GM19397 (cell line): ENCODE data around the gene VWF.
"Not testable (repeated sequence)": the region's sequence is repeated elsewhere in the genome, so short reads cannot be mapped to it uniquely, and the experiment has no call there.

Experiments
- ATAC-seq: cut with Tn5 transposase; IDR thresholded peaks from one replicate; pipeline ENCODE4 v1.9.1; 2021; ENCODE audit warnings: mild to moderate bottlenecking, moderate library complexity; ENCODE audit not compliant: unreplicated experiment

The VWF gene

DNA sequence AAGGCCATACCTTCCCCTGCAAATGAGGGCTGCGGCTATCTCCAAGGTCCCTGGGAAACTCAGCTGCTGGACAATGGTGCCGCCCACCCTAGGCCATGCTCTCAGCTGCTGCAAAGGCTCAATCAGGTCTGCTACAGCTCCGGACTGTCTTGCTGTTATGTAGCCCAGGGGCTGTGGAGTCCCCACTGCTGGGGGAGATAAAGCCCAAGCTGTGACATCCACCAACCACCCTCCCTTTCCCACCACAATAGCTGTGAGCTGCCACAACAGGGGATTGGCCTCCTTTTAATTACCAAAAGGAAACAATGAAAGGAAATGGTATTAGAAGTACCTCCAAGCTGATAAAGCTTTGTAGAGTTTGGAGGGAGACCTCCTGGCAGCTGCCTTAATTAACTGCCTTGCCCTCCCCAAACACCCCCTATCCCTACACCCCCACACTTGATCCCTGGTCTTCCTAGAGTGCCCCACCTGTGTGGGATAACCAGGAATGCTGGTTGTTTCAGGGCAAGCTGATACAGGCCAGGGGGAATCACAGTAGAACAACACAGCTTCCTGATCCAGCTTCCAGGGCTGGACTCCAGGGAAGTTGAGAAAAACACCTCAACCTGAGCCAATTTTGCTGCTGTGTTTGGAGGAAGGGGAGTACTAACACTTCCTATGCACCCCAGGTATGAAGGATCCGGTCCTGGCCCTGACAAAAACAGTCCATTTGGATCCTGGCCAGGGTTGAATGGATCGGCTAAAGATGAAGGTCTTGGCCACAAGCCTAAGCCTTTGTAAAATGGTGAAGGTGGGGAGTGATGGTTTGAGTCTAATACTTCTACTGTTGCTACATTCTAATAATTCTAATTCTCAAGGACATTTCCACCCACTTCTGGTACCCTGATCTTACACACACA lies at the start of gene VWF:
Gene VWF, minus strand, starts transcription at position 260 of the 899 bp plus-strand sequence. CDS start 1,474 bp downstream, outside the sequence.
- no peak for ATAC-seq

DNA sequence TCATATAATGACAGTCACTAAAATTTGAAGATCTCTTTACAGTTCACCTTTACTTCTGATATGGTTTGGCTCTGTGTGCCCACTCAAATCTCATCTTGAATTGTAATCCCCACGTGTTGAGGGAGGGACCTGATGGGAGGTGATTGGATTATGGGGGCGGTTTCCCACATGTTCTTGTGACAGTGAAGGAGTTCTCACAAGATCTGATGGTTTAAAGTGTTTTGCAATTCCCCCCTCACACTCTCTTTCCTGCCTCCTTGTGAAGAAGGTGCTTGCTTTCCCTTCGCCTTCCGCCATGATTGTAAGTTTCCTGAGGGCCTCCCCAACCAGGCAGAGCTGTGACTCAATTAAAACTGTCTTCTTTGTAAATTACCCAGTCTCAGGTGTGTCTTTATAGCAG lies 48.4 kb upstream of the VWF start:
- no peak for ATAC-seq

DNA sequence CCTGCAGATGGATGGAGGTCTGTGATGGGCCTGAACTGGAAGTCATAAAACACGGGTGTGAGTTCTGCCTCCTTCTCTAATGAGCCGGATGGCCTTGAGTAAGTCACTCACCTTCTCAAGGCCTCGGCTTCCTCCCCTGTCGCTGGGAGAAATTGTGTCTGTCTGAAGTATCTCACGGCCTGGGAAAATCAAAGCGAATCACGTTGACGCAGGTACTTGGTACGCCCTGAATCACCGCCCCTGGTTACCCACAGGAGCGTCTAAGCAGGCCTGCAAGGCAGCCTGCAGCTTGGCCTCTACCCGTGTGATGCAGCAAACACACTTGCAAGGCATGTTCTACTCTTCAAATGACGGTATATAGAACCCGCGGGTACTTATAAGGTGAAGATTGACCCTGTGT lies 47.6 kb upstream of the VWF start:
- no peak for ATAC-seq

DNA sequence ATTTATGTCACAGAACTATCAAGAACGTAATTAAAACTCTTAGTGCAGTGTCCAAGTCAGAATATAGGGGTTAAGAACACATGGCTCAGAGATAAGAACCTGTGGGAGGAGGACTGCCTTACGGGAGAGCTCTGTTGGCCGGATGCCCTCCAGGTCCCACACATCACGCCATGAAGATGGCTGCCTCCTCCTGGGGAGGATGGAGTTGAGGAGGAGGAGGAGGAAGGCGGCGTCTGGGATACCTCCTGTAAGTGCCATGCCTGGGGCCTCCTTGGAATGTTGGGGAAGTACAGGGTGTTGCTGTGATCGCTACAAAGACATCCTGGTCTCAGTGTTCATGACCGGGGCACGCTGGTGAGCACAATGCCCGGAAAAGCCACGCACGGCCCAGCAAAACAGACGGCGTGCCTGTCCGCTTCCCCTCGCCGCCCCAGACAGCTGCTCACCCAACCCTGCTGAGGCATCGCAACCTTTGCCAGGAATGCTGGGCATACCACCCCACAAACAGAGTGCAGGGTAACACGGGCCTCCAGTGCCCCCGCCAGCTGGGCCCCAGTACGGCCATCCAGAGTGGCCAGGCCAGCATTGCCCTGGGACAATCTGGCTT lies 47.0 kb upstream of the VWF start:
- ATAC-seq = no peak

DNA sequence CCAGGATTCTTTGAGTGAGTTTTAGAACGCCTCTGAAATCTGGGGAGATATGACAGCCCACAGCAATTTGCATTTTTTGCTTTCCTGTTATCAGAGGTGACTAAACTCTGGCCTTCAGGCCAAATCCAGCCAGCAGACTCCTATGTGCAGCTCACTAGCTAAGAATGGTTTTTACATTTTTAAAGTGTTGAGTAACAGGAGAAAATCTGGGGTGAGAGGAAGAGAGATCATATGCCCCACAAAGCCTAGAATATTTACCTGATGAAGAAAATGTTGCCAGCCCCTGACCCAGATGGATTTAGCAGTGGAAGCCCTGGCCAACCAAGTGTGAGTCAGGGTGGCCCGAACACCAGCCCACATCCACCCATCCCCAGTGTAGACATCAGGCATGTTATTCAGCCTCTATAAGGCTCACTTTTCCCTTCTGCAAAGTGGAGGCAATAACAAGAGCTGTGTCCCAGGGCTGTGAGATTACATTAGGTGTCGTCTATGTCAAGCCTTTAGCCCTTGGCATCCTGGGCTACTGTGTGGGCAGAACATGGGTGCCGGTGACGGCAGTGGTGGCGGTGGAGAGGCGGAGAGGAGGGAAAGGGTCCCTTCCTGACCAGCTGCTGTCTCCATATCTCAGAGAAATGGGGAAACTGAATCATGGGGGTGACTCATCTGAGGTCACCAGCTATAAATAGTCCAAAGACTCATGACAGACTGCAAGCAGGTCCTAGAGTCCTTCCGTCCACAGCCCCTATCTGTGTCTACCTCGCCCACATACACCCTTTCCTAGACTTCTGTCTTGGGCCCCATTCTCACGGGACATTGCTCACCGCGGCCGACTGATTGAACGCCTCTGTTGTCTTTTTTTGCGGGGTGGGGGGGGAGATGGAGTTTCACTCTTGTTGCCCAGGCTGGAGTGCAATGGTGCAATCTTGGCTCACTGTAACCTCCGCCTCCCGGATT lies 43.1 kb upstream of the VWF start:
- ATAC-seq = peak; percentile 58

DNA sequence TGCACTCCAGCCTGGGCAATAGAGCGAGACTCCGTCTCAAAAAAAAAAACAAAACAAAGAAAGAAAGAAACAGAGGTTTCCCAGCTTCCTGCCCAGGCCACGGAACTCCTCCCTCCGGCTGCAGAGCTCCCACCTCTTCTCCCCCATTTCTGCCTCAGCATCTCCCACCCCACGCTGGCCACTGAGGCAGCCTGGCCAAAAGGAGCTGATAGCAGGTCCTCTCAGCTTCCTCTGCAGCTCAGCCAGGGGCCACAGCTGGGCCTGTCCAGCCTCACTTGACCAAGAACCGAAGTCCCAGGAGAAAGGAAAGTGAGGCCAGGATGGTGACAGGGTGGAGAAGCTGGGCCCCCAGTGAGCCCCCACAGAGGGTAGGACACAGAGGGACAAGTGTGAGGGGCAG lies 42.3 kb upstream of the VWF start:
- no peak for ATAC-seq

DNA sequence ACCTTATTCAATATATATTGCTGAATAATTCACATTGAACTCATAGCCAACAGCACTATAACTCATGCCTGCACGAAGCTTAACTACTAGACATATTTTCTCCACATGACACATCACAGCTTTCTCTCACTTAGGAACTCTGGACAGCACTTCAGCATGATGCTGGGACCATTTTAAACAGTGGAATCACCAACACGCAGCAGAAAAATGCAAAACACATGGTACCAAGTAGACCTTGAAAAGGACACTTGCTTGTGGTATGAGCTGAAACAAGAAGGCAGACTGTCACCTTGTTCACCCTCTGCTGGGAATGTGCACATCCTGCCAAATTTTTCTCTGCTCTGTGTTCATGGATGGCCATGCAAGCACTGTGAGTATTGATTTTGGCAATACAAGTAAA lies 40.9 kb upstream of the VWF start:
- ATAC-seq = no peak

DNA sequence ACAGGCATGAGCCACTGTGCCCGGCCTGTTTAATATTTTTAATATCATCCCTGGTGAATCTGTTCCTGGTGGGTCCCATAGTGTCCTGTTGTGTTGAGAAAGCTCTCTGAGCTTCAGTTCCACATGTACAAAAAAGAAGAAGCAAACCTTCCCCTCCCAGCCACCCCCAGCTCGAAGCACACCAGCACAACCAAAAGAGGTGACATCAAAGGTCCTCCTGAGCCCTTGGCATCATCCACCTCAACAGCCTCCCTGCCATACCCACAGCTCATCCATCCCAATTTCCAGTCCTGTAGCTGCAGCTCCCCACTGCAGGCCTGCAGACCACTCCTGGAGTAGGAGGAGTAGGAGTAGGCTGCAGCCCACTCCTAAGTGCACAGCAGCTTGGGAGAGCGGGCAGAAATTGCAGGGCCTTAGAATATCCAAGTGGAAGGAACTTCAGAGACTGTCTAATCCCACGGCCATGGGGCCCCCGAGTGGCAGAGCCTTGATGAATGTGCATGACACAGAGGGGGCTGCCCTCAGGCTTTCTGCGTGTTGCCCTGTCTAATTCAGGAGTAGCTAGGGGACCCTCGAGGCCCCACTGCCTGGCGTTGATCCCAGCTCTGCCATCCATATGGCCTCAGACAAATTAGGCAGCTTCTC lies 39.1 kb upstream of the VWF start:
- no peak for ATAC-seq

DNA sequence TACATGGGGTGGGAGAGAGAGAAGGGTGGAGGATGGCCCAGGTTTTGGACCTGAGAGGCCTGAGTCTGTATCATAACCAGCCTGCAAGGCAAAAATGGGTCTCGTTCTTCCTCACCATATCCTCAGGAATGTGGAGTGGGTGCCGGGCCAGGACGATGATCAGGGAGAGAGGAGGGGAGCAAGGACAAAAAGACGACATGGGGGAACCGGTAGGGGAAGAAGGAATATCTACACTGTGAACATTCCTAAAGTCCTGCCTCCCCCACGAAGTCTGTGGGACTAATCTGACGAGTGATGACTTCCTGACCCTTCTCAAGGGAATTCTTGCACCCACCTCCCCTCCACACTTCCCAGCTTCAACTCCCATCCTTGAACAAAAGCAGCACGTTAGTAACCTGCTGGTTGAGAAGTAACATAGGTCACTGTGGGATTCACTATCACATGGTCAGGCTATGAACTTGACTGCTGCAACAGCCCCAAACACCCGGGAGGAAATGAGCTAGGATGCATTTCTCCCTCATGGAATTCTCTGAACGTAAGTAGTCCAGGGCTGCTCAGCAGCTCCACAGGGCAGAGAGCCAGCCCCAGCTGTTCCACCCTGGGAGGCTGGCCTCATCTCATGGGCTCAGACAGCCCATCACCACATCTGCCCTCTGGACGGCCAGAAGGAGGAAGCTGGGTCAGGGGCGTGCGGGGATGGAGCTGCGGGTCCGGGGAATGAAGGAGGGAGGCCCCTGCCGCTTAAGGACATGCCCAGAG lies 36.8 kb upstream of the VWF start:
- no peak for ATAC-seq

DNA sequence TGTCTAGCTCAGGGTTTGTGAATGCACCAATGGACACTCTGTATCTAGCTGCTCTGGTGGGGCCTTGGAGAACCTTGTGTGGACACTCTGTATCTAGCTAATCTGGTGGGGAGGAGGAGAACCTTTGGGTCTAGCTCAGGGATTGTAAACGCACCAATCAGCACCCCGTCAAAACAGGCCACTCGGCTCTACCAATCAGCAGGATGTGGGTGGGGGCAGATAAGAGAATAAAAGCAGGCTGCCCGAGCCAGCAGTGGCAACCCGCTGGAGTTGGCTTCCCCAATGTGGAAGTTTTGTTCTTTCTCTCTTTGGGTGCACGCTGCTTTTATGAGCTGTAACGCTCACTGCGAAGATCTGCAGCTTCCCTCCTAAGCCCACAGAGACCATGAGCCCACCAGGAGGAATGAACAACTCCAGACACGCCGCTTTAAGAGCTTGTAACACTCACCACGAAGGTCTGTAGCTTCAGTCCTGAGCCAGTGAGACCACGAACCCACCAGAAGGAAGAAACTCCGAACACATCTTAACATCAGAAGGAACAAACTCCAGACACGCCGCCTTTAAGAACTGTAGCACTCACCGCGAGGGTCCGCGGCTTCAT lies 35.7 kb upstream of the VWF start:
- not testable (repeated sequence) for ATAC-seq

DNA sequence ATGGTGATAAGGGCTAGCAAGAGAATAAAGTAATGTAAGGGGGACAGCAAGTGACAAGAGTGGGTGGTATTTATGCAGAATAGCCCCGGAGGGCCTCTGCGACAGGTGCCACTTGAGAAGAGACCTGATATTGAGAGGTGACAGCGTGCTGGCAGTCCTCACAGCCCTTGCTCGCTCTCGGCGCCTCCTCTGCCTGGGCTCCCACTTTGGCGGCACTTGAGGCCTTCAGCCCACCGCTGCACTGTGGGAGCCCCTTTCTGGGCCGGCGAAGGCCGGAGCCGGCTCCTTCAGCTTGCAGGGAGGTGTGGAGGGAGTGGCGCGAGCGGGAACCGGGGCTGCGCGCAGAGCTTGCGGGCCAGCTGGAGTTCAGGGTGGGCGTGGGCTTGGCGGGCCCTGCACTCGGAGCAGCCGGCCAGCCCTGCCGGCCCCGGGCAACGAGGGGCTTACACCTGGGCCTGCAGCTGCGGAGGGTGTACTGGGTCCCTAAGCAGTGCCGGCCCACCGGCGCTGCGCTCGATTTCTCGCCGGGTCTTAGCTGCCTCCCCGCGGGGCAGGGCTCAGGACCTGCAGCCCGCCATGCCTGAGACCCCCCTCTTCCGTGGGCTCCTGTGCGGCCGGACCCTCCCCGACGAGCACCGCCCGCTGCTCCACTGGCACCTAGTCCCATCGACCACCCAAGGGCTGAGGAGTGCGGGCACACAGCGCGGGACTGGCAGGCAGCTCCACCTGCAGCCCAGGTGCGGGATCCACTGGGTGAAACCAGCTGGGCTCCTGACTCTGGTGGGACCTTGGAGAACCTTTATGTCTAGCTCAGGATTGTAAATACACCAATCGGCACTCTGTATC lies 34.9 kb upstream of the VWF start:
- ATAC-seq = not testable (repeated sequence)

DNA sequence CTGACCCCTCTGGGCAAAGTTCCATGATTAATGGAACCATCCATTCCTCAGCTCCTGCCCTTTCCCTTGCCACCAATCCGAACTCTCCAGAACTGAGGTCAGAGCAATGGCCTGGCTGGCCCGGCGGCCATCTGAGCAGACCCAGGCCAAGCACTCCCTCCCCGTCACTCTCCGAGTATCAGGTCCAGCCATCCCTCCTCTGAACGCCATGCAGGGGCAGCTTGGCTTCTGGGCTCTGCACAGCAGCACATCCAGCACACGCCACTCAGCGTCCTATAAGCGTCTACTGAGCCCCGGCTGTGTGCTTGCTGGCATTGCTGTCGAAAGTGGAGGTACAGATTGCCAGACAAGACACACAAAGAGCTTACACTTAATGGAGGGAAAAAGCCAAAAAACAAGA lies 34.3 kb upstream of the VWF start:
- ATAC-seq = no peak

DNA sequence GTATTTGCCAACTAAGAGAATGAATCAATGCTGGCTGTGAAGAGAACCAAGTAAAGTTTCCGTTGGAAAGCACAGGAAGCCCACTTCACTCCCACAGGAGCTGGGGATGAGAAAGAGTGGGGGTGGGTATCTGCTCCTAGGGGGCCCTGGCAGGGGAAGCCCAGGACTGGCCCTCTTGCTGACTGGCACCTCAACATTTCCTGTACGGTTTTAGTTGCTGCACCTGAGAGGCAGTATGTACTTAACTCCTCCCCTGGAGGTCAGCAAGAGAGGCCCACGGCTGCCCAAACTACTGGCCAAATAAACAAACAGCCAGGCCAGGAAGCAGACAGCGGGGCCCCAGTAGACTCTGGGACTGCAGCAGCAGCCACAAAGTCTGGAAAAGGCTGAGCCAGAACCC lies 33.8 kb upstream of the VWF start:
- ATAC-seq = no peak

DNA sequence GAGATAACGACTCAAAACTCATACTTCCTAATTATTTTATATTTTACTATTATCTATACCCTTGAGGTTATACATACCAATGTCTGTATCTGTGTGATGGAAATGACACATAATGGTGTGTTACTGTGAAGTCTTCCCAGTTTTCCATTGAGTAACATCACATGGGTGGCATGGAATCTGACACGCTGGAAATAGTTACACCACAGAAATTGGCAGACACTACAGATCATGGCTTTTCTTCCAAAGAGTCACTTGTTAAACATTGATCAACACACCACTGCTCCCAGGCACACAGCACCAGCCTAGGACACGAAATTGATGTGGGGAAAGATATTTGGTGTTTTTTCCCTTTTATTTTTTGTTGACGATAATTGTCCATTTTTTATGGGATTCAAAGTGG lies 33.0 kb upstream of the VWF start:
- ATAC-seq = no peak

DNA sequence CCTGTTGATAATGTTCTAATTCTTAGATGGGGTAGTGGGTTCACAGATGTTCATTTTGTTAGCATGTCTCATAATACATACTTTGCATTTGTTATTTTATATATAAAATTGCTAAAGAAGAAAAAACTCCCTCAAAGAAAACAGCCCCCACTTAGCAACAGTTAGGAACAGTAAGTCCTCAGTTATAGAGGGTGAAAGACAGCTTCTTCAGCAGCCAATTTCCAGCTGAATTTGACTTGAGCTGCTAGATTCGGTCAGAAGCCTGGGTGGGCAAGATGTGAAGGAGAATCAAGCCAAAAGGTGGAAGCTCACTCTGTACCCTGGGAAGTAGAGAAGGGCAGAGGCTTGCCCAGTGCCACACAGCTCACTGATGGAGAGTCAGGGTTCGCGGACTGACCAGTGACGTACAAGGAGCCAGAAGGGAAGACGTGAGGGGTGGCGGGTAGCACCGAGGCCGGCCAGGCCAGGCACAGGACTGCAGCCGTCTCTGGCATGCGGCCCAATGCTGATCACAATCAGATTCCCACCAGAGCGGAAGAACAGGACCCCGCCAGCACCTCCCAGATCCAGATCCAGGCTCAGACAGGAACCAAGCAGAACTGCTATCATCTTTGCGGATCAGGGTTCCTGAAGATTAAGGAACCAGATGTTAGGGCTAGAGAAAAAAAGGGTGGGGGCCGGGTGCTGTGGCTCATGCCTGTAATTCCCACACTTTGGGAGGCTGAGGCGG lies 30.4 kb upstream of the VWF start:
- no peak for ATAC-seq

DNA sequence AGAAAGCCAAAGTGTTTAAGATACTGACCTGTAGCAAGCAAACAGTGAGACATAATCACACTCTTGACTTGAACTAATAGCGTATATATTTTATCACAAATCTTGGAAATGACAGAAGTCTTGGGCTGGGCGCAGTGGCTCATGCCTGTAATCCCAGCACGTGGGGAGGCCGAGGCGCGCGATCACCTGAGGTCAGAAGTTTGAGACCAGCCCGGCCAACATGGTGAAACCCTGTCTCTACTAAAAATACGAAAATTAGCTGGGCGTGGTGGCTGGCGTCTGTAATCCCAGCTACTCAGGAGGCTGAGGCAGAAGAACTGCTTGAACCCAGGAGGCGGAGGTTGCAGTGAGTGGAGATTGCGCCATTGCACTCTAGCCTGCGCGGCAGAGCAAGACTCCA lies 24.3 kb upstream of the VWF start:
- ATAC-seq = not testable (repeated sequence)

DNA sequence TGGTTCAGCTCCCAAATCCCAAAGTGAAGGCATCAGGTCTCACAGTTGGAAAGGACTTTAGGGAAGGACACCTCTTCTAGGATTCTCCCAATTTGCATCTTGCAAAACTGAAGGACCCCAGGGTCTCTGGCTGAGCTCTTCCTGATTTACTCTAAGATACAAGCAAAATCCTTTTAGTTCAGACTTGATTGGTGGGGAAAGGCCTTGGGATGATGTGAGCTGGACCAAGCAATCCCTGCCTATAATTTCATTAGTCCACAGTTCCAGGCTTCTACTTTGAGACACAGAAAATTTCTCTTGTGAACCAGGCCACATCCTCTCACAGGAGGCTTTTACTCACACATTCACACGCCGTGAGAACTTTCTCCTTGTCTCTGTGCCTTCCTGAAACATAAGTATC lies 23.6 kb upstream of the VWF start:
- no peak for ATAC-seq

DNA sequence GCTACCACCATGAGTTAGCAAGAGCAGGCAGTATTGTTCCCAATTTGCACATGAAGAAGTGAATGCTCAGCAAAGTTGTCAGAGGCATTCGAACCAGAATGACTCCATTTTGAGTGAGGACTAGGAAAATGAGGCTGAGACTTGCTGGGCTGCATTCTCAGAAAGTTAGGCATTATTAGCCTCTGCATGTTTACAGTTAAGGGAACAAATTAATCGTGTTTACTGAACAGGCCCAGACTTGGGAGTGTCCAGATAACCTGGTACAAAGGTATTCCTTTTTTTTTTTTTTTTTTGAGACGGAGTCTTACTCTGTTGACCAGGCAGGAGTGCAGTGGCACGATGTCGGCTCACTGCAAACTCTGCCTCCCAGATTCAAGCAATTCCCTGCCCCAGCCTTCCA lies 22.5 kb upstream of the VWF start:
- ATAC-seq = no peak
